GM12878 (cell line): ENCODE measurements around the gene SNX33. TPM values are rescaled to one million over a fixed set of nuclear protein-coding genes. Genes with fewer than 3 reads are reported as not detected.

Source experiments
- REST ChIP-seq: IDR thresholded peaks from 2 replicates; pipeline ENCODE4 v1.6.1; 2012; ENCODE audit warnings: mild to moderate bottlenecking, low read depth, low read length
- polyA plus RNA-seq, 11 experiments: library from polyadenylated mRNA; depleted of rRNA in 4 of 11; unstranded in 6 of 11; stranded (reverse) in 5 of 11; fragments of >200 nt; fragmentation: Nextera tagmentation in 4 of 11; fragmentation: Illumina TruSeq in 1 of 11; extraction: Ambion mirVana in 4 of 11; extraction: Trizol in 1 of 11; gene quantifications; 1 replicate in 1 of 11; 2 replicates in 10 of 11; pipeline versions ENCODE4 v1.2.1 to v1.2.3, GENCODE V29; 2011 to 2016; ENCODE audit warnings: inconsistent platforms in 2 of 11, missing spikeins in 2 of 11, low read depth in 1 of 11
- total RNA-seq, 4 experiments: library from RNA; depleted of rRNA in 3 of 4; stranded (reverse); fragments of >200 nt in 3 of 4; fragmentation: Illumina TruSeq in 1 of 4; extraction: Trizol in 1 of 4; gene quantifications; 2 replicates each; pipeline versions ENCODE4 v1.2.1 to v1.2.3, GENCODE V29; 2013 to 2021
- TF ChIP-seq, protein P1 (sequence below): fragments of 450-650 bp; formaldehyde crosslinking; IDR thresholded peaks from 2 replicates; pipeline ENCODE4 v1.5.0; 2022; ENCODE audit warnings: mild to moderate bottlenecking, missing genetic modification characterization
- TF ChIP-seq, protein P2 (sequence below): fragments of 150-350 bp; IDR thresholded peaks from 2 replicates; pipeline ENCODE4 v1.6.1; 2014; ENCODE audit warnings: mild to moderate bottlenecking, low read depth, low read length

SNX33 gene
- total and polyA plus RNA-seq, 10 of the 15 experiments (the other 5 are each of a cell fraction or from before 2014, with no cell fraction given) = 0.13 to 1.9 (median 0.55) TPM

DNA sequence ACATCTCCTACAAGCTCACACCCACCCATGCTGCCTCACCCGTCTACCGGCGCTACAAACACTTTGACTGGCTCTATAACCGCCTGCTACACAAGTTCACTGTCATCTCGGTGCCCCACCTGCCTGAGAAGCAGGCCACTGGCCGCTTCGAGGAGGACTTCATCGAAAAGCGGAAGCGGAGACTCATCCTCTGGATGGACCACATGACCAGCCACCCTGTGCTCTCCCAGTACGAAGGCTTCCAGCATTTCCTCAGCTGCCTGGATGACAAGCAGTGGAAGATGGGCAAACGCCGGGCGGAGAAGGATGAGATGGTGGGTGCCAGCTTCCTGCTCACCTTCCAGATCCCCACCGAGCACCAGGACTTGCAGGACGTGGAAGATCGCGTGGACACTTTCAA, 2.1 kb downstream of the SNX33 start (continued):
- TF ChIP-seq REST = no peak
- TF ChIP-seq, protein P1, sequence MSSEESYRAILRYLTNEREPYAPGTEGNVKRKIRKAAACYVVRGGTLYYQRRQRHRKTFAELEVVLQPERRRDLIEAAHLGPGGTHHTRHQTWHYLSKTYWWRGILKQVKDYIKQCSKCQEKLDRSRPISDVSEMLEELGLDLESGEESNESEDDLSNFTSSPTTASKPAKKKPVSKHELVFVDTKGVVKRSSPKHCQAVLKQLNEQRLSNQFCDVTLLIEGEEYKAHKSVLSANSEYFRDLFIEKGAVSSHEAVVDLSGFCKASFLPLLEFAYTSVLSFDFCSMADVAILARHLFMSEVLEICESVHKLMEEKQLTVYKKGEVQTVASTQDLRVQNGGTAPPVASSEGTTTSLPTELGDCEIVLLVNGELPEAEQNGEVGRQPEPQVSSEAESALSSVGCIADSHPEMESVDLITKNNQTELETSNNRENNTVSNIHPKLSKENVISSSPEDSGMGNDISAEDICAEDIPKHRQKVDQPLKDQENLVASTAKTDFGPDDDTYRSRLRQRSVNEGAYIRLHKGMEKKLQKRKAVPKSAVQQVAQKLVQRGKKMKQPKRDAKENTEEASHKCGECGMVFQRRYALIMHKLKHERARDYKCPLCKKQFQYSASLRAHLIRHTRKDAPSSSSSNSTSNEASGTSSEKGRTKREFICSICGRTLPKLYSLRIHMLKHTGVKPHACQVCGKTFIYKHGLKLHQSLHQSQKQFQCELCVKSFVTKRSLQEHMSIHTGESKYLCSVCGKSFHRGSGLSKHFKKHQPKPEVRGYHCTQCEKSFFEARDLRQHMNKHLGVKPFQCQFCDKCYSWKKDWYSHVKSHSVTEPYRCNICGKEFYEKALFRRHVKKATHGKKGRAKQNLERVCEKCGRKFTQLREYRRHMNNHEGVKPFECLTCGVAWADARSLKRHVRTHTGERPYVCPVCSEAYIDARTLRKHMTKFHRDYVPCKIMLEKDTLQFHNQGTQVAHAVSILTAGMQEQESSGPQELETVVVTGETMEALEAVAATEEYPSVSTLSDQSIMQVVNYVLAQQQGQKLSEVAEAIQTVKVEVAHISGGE (CRISPR knock-in tag) = no peak
- TF ChIP-seq, protein P2, sequence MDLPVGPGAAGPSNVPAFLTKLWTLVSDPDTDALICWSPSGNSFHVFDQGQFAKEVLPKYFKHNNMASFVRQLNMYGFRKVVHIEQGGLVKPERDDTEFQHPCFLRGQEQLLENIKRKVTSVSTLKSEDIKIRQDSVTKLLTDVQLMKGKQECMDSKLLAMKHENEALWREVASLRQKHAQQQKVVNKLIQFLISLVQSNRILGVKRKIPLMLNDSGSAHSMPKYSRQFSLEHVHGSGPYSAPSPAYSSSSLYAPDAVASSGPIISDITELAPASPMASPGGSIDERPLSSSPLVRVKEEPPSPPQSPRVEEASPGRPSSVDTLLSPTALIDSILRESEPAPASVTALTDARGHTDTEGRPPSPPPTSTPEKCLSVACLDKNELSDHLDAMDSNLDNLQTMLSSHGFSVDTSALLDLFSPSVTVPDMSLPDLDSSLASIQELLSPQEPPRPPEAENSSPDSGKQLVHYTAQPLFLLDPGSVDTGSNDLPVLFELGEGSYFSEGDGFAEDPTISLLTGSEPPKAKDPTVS = no peak
